Measurements from ENCODE around the gene HMHB1.

HMHB1 gene

GRCh38 chr5:143779506-143779905 lies 32.5 kb upstream of the HMHB1 start:
- no peak overlapping the region for H3K4me3 ChIP-seq (ENCODE audit: low read depth in 1 of 2, low read length in 2 of 2)
- H3K36me3 ChIP-seq (ENCODE audit: control insufficient read depth in 1 of 2, insufficient read depth in 2 of 2, low read length in 2 of 2): no peaks in the 10 kb centered on the region
- no peaks in the 10 kb centered on the region for H3K27me3 ChIP-seq (ENCODE audit: control insufficient read depth in 1 of 2, insufficient read depth in 2 of 2, low read length in 2 of 2)
- H3K9ac ChIP-seq (ENCODE audit: low read depth in 1 of 2, low read length in 2 of 2): no peak overlapping the region
- no peak overlapping the region for H3K27ac ChIP-seq (ENCODE audit: low read depth, low read length)
- H3K4me1 ChIP-seq (ENCODE audit: control insufficient read depth in 1 of 2, insufficient read depth in 2 of 2, low read length in 2 of 2): no peaks in the 10 kb centered on the region
- H3K9me3 ChIP-seq (ENCODE audit: control insufficient read depth in 1 of 2, low read length in 2 of 2): no peaks in the 10 kb centered on the region

GRCh38 chr5:143781993-143782520 lies 29.9 kb upstream of the HMHB1 start:
- Histone ChIP-seq H3K9me3 (ENCODE audit: control insufficient read depth in 1 of 2, low read length in 2 of 2) (no peaks in the 10 kb centered on the region), H3K9ac (ENCODE audit: low read depth in 1 of 2, low read length in 2 of 2) (no peak overlapping the region), H3K4me1 (ENCODE audit: control insufficient read depth in 1 of 2, insufficient read depth in 2 of 2, low read length in 2 of 2) (no peaks in the 10 kb centered on the region), H3K4me3 (ENCODE audit: low read depth in 1 of 2, low read length in 2 of 2) (no peak overlapping the region), H3K36me3 (ENCODE audit: control insufficient read depth in 1 of 2, insufficient read depth in 2 of 2, low read length in 2 of 2) (no peaks in the 10 kb centered on the region), H3K27me3 (ENCODE audit: control insufficient read depth in 1 of 2, insufficient read depth in 2 of 2, low read length in 2 of 2) (no peaks in the 10 kb centered on the region), H3K27ac (ENCODE audit: low read depth, low read length) (no peak overlapping the region)

GRCh38 chr5:143782588-143783386 lies 29.2 kb upstream of the HMHB1 start:
- no peaks in the 10 kb centered on the region for H3K4me1 ChIP-seq (ENCODE audit: control insufficient read depth in 1 of 2, insufficient read depth in 2 of 2, low read length in 2 of 2)
- H3K9ac ChIP-seq (ENCODE audit: low read depth in 1 of 2, low read length in 2 of 2): no peak overlapping the region
- no peak overlapping the region for H3K4me3 ChIP-seq (ENCODE audit: low read depth in 1 of 2, low read length in 2 of 2)
- no peaks in the 10 kb centered on the region for H3K27me3 ChIP-seq (ENCODE audit: control insufficient read depth in 1 of 2, insufficient read depth in 2 of 2, low read length in 2 of 2)
- H3K27ac ChIP-seq (ENCODE audit: low read depth, low read length): no peak overlapping the region
- no peaks in the 10 kb centered on the region for H3K9me3 ChIP-seq (ENCODE audit: control insufficient read depth in 1 of 2, low read length in 2 of 2)
- no peaks in the 10 kb centered on the region for H3K36me3 ChIP-seq (ENCODE audit: control insufficient read depth in 1 of 2, insufficient read depth in 2 of 2, low read length in 2 of 2)

GRCh38 chr5:143788401-143788800 lies 23.6 kb upstream of the HMHB1 start:
- H3K27ac ChIP-seq (ENCODE audit: low read depth, low read length): no peak overlapping the region
- no peaks in the 10 kb centered on the region for H3K4me1 ChIP-seq (ENCODE audit: control insufficient read depth in 1 of 2, insufficient read depth in 2 of 2, low read length in 2 of 2)
- H3K36me3 ChIP-seq (ENCODE audit: control insufficient read depth in 1 of 2, insufficient read depth in 2 of 2, low read length in 2 of 2): no peaks in the 10 kb centered on the region
- no peaks in the 10 kb centered on the region for H3K9me3 ChIP-seq (ENCODE audit: control insufficient read depth in 1 of 2, low read length in 2 of 2)
- no peak overlapping the region for H3K4me3 ChIP-seq (ENCODE audit: low read depth in 1 of 2, low read length in 2 of 2)
- no peak overlapping the region for H3K9ac ChIP-seq (ENCODE audit: low read depth in 1 of 2, low read length in 2 of 2)
- H3K27me3 ChIP-seq (ENCODE audit: control insufficient read depth in 1 of 2, insufficient read depth in 2 of 2, low read length in 2 of 2): no peaks in the 10 kb centered on the region

GRCh38 chr5:143790457-143791112 lies 21.4 kb upstream of the HMHB1 start:
- no peaks in the 10 kb centered on the region for H3K27me3 ChIP-seq (ENCODE audit: control insufficient read depth in 1 of 2, insufficient read depth in 2 of 2, low read length in 2 of 2)
- H3K4me3 ChIP-seq (ENCODE audit: low read depth in 1 of 2, low read length in 2 of 2): no peak overlapping the region
- H3K27ac ChIP-seq (ENCODE audit: low read depth, low read length): no peak overlapping the region
- H3K4me1 ChIP-seq (ENCODE audit: control insufficient read depth in 1 of 2, insufficient read depth in 2 of 2, low read length in 2 of 2): no peaks in the 10 kb centered on the region
- H3K36me3 ChIP-seq (ENCODE audit: control insufficient read depth in 1 of 2, insufficient read depth in 2 of 2, low read length in 2 of 2): no peaks in the 10 kb centered on the region
- H3K9ac ChIP-seq (ENCODE audit: low read depth in 1 of 2, low read length in 2 of 2): no peak overlapping the region
- H3K9me3 ChIP-seq (ENCODE audit: control insufficient read depth in 1 of 2, low read length in 2 of 2): no peaks in the 10 kb centered on the region

GRCh38 chr5:143791848-143792731 lies 19.9 kb upstream of the HMHB1 start:
- Histone ChIP-seq H3K9ac (ENCODE audit: low read depth in 1 of 2, low read length in 2 of 2) (no peak overlapping the region), H3K27ac (ENCODE audit: low read depth, low read length) (no peak overlapping the region), H3K36me3 (ENCODE audit: control insufficient read depth in 1 of 2, insufficient read depth in 2 of 2, low read length in 2 of 2) (no peaks in the 10 kb centered on the region), H3K27me3 (ENCODE audit: control insufficient read depth in 1 of 2, insufficient read depth in 2 of 2, low read length in 2 of 2) (no peaks in the 10 kb centered on the region), H3K4me1 (ENCODE audit: control insufficient read depth in 1 of 2, insufficient read depth in 2 of 2, low read length in 2 of 2) (no peaks in the 10 kb centered on the region), H3K9me3 (ENCODE audit: control insufficient read depth in 1 of 2, low read length in 2 of 2) (no peaks in the 10 kb centered on the region), H3K4me3 (ENCODE audit: low read depth in 1 of 2, low read length in 2 of 2) (peak overlapping the region in 1 of 2 donors; percentile 1)

- Histone ChIP-seq H3K9me3 (ENCODE audit: control insufficient read depth in 1 of 2, low read length in 2 of 2) (no peaks in the 10 kb centered on the region), H3K4me3 (ENCODE audit: low read depth in 1 of 2, low read length in 2 of 2) (no peak overlapping the region), H3K36me3 (ENCODE audit: control insufficient read depth in 1 of 2, insufficient read depth in 2 of 2, low read length in 2 of 2) (no peaks in the 10 kb centered on the region), H3K27me3 (ENCODE audit: control insufficient read depth in 1 of 2, insufficient read depth in 2 of 2, low read length in 2 of 2) (no peaks in the 10 kb centered on the region), H3K27ac (ENCODE audit: low read depth, low read length) (no peak overlapping the region), H3K9ac (ENCODE audit: low read depth in 1 of 2, low read length in 2 of 2) (no peak overlapping the region), H3K4me1 (ENCODE audit: control insufficient read depth in 1 of 2, insufficient read depth in 2 of 2, low read length in 2 of 2) (no peaks in the 10 kb centered on the region)
Observed at GRCh38 chr5:143793249-143793648, 18.7 kb upstream of the HMHB1 start.

GRCh38 chr5:143796125-143796524 lies 15.8 kb upstream of the HMHB1 start:
- Histone ChIP-seq H3K36me3 (ENCODE audit: control insufficient read depth in 1 of 2, insufficient read depth in 2 of 2, low read length in 2 of 2) (no peaks in the 10 kb centered on the region), H3K4me1 (ENCODE audit: control insufficient read depth in 1 of 2, insufficient read depth in 2 of 2, low read length in 2 of 2) (no peaks in the 10 kb centered on the region), H3K27ac (ENCODE audit: low read depth, low read length) (no peak overlapping the region), H3K9ac (ENCODE audit: low read depth in 1 of 2, low read length in 2 of 2) (no peak overlapping the region), H3K9me3 (ENCODE audit: control insufficient read depth in 1 of 2, low read length in 2 of 2) (no peaks in the 10 kb centered on the region), H3K4me3 (ENCODE audit: low read depth in 1 of 2, low read length in 2 of 2) (no peak overlapping the region), H3K27me3 (ENCODE audit: control insufficient read depth in 1 of 2, insufficient read depth in 2 of 2, low read length in 2 of 2) (no peaks in the 10 kb centered on the region)

GRCh38 chr5:143796753-143797152 lies 15.2 kb upstream of the HMHB1 start:
- Histone ChIP-seq H3K27me3 (ENCODE audit: control insufficient read depth in 1 of 2, insufficient read depth in 2 of 2, low read length in 2 of 2) (no peaks in the 10 kb centered on the region), H3K4me1 (ENCODE audit: control insufficient read depth in 1 of 2, insufficient read depth in 2 of 2, low read length in 2 of 2) (no peaks in the 10 kb centered on the region), H3K9me3 (ENCODE audit: control insufficient read depth in 1 of 2, low read length in 2 of 2) (no peaks in the 10 kb centered on the region), H3K36me3 (ENCODE audit: control insufficient read depth in 1 of 2, insufficient read depth in 2 of 2, low read length in 2 of 2) (no peaks in the 10 kb centered on the region), H3K9ac (ENCODE audit: low read depth in 1 of 2, low read length in 2 of 2) (no peak overlapping the region), H3K4me3 (ENCODE audit: low read depth in 1 of 2, low read length in 2 of 2) (no peak overlapping the region), H3K27ac (ENCODE audit: low read depth, low read length) (no peak overlapping the region)

GRCh38 chr5:143800715-143801114 lies 11.2 kb upstream of the HMHB1 start:
- Histone ChIP-seq H3K36me3 (ENCODE audit: control insufficient read depth in 1 of 2, insufficient read depth in 2 of 2, low read length in 2 of 2) (no peaks in the 10 kb centered on the region), H3K27me3 (ENCODE audit: control insufficient read depth in 1 of 2, insufficient read depth in 2 of 2, low read length in 2 of 2) (no peaks in the 10 kb centered on the region), H3K4me1 (ENCODE audit: control insufficient read depth in 1 of 2, insufficient read depth in 2 of 2, low read length in 2 of 2) (no peaks in the 10 kb centered on the region), H3K9ac (ENCODE audit: low read depth in 1 of 2, low read length in 2 of 2) (no peak overlapping the region), H3K9me3 (ENCODE audit: control insufficient read depth in 1 of 2, low read length in 2 of 2) (no peaks in the 10 kb centered on the region), H3K4me3 (ENCODE audit: low read depth in 1 of 2, low read length in 2 of 2) (no peak overlapping the region), H3K27ac (ENCODE audit: low read depth, low read length) (no peak overlapping the region)
